ENCODE results near the gene CHERP.

Gene CHERP

GRCh38 chr19:16540948-16541347 lies 1.3 kb downstream of the CHERP start:
- DNase-seq = no peak

- DNase-seq = no peak
Observed at GRCh38 chr19:16537111-16537510, 5.1 kb downstream of the CHERP start.

- DNase-seq = no peak
Observed at GRCh38 chr19:16536130-16536529, 6.1 kb downstream of the CHERP start.

- no peak for DNase-seq
Observed at GRCh38 chr19:16535381-16535780, 6.9 kb downstream of the CHERP start.

GRCh38 chr19:16532440-16533234 lies 9.6 kb downstream of the CHERP start:
- no peak for DNase-seq

- no peak for DNase-seq
Observed at GRCh38 chr19:16531380-16531669, 10.9 kb downstream of the CHERP start.

GRCh38 chr19:16530540-16531379 lies 11.5 kb downstream of the CHERP start:
- no peak for DNase-seq

GRCh38 chr19:16529466-16530144 lies 12.6 kb downstream of the CHERP start:
- DNase-seq = no peak

GRCh38 chr19:16527971-16528521 lies 14.2 kb downstream of the CHERP start:
- peak in 1 of 2 donors; percentile 10 for DNase-seq

- no peak for DNase-seq
Observed at GRCh38 chr19:16527334-16527935, 14.8 kb downstream of the CHERP start.

GRCh38 chr19:16525751-16526481 lies 16.3 kb downstream of the CHERP start:
- DNase-seq = no peak

GRCh38 chr19:16524991-16525734 lies 17.1 kb downstream of the CHERP start:
- no peak for DNase-seq

- no peak for DNase-seq
Observed at GRCh38 chr19:16522559-16523377, 19.5 kb downstream of the CHERP start.

GRCh38 chr19:16521715-16522289 lies 20.4 kb downstream of the CHERP start:
- no peak for DNase-seq

- no peak for DNase-seq
Observed at GRCh38 chr19:16520986-16521624, 21.1 kb downstream of the CHERP start.

GRCh38 chr19:16520074-16520973 lies 21.9 kb downstream of the CHERP start:
- DNase-seq = no peak

- no peak for DNase-seq
Observed at GRCh38 chr19:16519230-16519687, 23.0 kb downstream of the CHERP start.

- DNase-seq = no peak
Observed at GRCh38 chr19:16518483-16519229, 23.6 kb downstream of the CHERP start.
